NCI-H1092 treated with DMSO at 0.1 percent for 48 hours (cell line): Measurements from ENCODE around the gene NWD2.
"Not testable (repeated sequence)": the region's sequence is repeated elsewhere in the genome, so short reads cannot be mapped to it uniquely, and the experiment has no call there.

ENCODE experiments used
- DNase-seq: peaks from one replicate; lab custom pipeline; 2025; lab: John Stamatoyannopoulos, UW

Gene NWD2

GRCh38 chr4:37244583-37245390 lies at the start of gene NWD2:
TSS of gene NWD2 (plus strand) at chr4:37244743. CDS start at chr4:37245068, 325 bp downstream.
- no peak for DNase-seq

- DNase-seq = no peak
These were observed 46.6 kb upstream of the NWD2 start for GRCh38 chr4:37197899-37198298.

GRCh38 chr4:37204740-37205139 lies 39.8 kb upstream of the NWD2 start:
- DNase-seq = not testable (repeated sequence)

GRCh38 chr4:37216209-37216608 lies 28.3 kb upstream of the NWD2 start:
- no peak for DNase-seq

- DNase-seq = no peak
These were observed 25.3 kb upstream of the NWD2 start for GRCh38 chr4:37219242-37219641.

- no peak for DNase-seq
These were observed 24.6 kb upstream of the NWD2 start for GRCh38 chr4:37219990-37220389.

- DNase-seq = no peak
These were observed 23.9 kb upstream of the NWD2 start for GRCh38 chr4:37220685-37221084.

- DNase-seq = no peak
These were observed 20.8 kb upstream of the NWD2 start for GRCh38 chr4:37223732-37224131.

- no peak for DNase-seq
These were observed 19.7 kb upstream of the NWD2 start for GRCh38 chr4:37224854-37225253.

GRCh38 chr4:37225778-37226177 lies 18.8 kb upstream of the NWD2 start:
- no peak for DNase-seq

- DNase-seq = no peak
These were observed 12.2 kb upstream of the NWD2 start for GRCh38 chr4:37232315-37232714.

- DNase-seq = no peak
These were observed 8.4 kb upstream of the NWD2 start for GRCh38 chr4:37236165-37236564.

GRCh38 chr4:37241647-37242046 lies 2.9 kb upstream of the NWD2 start:
- DNase-seq = no peak

- no peak for DNase-seq
These were observed 1.5 kb upstream of the NWD2 start for GRCh38 chr4:37243051-37243450.

GRCh38 chr4:37243722-37244582 lies 591 bp upstream of the NWD2 start:
- DNase-seq = no peak

- no peak for DNase-seq
These were observed 930 bp downstream of the NWD2 start for GRCh38 chr4:37245391-37245954.

- DNase-seq = no peak
These were observed 2.3 kb downstream of the NWD2 start for GRCh38 chr4:37246891-37247290.

GRCh38 chr4:37258221-37258620 lies 13.7 kb downstream of the NWD2 start:
- DNase-seq = no peak

GRCh38 chr4:37268319-37268718 lies 23.8 kb downstream of the NWD2 start:
- no peak for DNase-seq

- DNase-seq = no peak
These were observed 34.6 kb downstream of the NWD2 start for GRCh38 chr4:37279121-37279520.

- DNase-seq = no peak
These were observed 35.5 kb downstream of the NWD2 start for GRCh38 chr4:37279894-37280592.

- no peak for DNase-seq
These were observed 54.9 kb downstream of the NWD2 start for GRCh38 chr4:37299468-37299867.
